ENCODE data around the gene ELAC1.
"Not testable (repeated sequence)": the region's sequence is repeated elsewhere in the genome, so short reads cannot be mapped to it uniquely, and the experiment has no call there.

Gene ELAC1, protein sequence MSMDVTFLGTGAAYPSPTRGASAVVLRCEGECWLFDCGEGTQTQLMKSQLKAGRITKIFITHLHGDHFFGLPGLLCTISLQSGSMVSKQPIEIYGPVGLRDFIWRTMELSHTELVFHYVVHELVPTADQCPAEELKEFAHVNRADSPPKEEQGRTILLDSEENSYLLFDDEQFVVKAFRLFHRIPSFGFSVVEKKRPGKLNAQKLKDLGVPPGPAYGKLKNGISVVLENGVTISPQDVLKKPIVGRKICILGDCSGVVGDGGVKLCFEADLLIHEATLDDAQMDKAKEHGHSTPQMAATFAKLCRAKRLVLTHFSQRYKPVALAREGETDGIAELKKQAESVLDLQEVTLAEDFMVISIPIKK

GRCh38 chr18:50967714-50968661, at the start of gene ELAC1:
Gene ELAC1, plus strand, starts transcription at chr18:50968040. Its CDS starts 6,365 bp downstream, at chr18:50974405.
- DNase-seq: peak; percentile 57

- DNase-seq: no peak
These were observed 49.7 kb upstream of the ELAC1 start for GRCh38 chr18:50918153-50918552.

GRCh38 chr18:50924372-50924771, 43.5 kb upstream of the ELAC1 start:
- DNase-seq: no peak

GRCh38 chr18:50926521-50926920, 41.3 kb upstream of the ELAC1 start:
- DNase-seq: no peak

DNA sequence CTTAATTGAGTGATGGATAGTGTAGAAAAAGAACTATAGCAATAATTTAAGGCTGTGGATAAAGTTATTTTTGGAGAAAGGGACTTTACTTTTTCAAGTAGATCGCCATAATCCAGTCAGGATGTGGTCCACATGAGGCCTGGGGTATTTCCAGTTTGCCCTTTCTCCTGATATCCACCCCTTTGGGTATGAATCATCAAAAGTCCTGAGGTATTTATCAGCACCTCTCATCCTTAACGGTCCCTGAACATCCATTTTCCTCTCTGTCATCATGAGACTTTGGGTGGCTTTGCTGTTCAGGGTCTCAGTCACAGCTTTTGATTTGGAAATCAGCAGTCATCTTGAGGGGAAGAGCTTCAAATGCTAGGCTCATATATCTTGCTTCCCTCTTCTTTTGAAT, 39.3 kb upstream of the ELAC1 start:
- no peak for DNase-seq

DNA sequence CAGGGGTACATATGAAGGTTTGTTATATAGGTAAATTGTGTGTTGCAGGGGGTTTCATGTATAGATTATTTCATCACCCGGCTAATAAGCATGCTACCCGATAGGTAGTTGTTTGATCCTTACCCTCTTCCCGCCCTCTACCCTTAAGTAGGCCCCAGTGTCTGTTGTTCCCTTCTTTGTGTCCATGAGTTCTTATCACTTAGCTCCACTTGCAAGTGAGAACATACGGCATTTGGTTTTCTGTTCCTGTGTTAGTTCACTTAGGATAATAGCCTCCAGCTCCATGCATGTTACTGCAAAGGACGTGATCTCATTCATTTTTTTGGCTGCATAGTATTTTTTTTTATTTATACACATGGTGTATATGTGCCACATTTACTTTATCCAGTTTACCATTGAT, 34.2 kb upstream of the ELAC1 start:
- no peak for DNase-seq

- no peak for DNase-seq
These were observed 33.2 kb upstream of the ELAC1 start for GRCh38 chr18:50934545-50935211.

DNA sequence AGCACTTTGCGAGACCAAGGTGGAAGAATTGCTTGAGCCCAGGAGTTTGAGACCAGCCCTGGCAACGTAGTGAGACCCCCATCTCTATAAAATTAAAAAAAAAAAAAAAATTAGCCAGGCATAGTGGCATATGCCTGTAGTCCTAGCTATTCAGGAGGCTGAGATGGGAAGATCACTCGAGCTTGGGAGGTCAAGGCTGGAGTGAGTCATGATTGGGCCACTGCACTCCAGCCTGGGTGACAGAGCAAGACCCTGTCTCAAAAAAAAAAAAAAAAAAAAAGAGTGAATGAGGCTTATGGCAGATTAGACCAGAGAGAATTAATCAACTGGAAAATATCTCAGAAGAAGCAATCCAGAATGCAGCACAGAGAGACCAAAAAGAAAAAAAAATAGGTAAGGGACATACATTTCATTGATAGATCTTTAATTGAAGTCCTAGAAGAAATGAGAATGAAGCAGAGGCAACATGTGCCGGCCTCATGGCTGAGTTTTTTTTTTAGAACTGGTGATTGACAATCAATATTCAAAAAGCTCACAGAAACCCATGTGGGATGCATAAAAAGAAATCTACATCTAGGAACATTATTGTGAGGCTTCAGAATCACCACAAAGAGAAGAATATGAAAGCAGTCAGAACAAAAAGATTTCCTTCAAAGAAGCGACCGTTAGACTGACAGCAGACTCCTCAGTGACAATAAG, 32.2 kb upstream of the ELAC1 start:
- no peak for DNase-seq

DNA sequence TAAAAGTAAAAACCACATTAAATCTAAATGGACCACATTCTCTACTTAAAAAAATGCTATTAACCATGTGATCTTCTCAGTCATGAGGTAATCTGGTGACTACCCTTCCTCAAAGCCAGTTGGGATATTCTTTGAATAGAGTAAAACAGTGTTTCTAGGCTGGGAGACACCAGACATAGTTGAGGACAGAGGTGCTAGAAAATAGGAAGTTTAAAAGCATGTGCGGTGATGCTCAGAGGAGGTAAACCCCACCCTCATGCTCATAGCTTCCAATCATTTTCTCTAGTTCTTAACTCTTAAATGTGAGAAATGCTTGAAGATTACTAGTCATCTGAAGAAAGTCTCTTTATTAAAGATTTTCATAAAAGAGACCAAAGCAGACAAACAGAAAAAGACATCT, 30.7 kb upstream of the ELAC1 start:
- DNase-seq: no peak

DNA sequence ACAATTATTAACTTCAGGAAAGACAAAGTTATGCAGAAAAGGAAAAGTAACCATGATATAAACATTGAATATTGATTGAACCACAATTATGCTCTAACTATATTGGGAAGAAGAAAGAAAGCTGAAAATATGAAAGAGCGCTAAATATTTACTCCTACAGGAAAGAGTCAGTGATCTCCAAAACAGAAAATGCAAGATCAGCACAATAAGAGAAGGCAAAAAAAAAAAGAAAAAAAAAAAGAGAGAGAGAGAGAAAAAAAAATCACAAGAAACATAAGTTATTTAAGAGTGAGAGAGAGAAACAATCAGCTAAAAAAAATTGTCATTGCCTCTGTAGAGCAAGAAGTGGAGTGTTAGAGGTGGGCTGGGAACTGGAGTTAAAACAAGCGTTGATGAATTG, 28.9 kb upstream of the ELAC1 start:
- no peak for DNase-seq

GRCh38 chr18:50944245-50944932, 23.5 kb upstream of the ELAC1 start:
- DNase-seq: no peak

- not testable (repeated sequence) for DNase-seq
These were observed 21.9 kb upstream of the ELAC1 start for GRCh38 chr18:50945918-50946317.

DNA sequence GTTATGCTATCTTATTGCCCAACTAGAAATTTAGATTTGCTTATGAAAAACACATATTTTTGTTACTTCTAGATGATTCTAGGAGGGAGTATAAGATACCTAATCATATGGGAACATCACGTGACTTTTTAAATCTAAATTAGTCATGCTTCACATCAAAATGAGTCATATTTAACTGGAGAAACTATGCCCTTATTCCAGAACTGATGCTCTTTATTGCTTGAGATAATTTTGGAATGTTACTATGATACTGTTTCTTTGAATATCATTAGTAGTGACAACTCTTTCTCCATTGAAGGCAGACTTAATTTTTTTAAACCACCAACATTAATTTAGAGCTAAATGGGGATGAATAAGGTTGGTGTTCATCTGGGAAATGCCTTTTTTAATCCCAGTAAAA, 19.9 kb upstream of the ELAC1 start:
- DNase-seq: no peak

GRCh38 chr18:50949185-50949584, 18.7 kb upstream of the ELAC1 start:
- no peak for DNase-seq

- no peak for DNase-seq
These were observed 17.2 kb upstream of the ELAC1 start for GRCh38 chr18:50950626-50951025.

DNA sequence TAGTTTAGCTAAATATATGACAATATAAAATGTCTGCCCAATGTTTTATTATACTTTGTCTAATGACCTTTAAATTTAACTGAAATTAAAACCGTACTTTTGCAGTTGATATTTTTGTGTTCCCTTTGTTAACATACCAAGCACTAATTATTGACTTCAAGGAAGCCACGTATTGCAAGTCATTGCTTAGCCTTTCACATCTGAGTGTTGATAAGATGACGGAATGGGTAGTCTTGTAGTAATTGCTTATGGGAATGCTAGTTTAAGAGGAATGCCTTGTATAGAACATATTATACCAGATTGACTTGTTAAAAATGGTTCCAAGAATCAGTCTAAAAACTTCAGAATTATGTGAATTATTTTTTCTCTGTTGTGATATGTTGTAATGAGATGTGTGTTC, 14.0 kb upstream of the ELAC1 start:
- no peak for DNase-seq

DNA sequence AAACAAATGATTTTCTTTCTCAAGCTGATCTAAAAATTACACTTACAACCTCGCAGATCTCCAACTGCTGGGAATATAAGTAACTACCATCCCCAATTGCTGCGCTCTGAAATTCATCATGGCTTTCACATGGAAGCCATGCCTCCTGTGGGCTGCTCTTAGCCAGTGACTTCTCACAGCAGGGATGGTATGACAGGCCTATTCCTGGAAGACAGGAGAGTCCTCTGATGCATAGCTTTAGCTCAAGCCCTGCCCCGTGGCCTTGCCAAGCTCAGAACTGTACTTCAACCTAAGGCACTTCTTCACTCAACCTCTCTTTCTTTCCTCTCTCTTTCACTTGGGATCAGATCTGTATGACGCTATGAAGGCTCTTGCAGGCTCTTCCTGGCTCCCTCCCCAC, 12.6 kb upstream of the ELAC1 start:
- DNase-seq: no peak

GRCh38 chr18:50956116-50956515, 11.7 kb upstream of the ELAC1 start:
- no peak for DNase-seq

DNA sequence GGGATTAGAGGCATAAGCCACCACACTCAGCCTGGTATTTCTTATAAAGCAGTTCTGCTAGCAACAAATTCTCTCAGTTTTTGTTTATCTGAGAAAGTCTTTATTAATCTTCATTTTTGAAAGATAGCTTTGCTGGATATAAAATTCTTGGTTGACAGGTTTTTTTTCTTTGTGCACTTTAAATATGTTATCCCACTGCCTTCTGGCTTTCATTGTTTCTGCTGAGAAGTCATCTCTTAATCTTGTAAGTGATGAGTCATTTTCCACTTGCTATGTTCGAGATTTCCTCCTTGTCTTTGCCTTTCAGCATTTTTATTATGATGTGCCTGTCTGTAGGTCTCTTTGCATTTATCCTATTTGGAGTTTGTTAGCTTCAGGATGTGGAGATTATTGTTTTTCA, 5.9 kb upstream of the ELAC1 start:
- no peak for DNase-seq

DNA sequence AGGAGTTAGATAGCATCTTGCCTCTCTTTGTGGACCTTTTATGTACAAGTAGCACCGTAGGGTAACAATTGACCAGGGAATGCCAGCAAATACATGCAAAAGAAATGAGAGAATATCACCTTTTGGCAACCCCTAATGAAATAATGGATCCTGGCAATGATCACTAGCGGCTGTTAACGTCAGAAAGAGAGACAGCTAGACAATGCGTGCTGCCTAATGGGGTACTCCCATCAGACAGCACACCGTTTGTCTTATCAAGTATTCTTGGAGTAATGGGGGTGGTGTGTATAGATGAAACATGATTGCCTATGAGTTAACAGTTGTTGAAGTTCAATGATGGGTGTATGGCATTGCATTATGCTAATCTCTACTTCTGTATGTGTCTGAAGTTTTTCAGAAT, 1.6 kb downstream of the ELAC1 start:
- DNase-seq: no peak

DNA sequence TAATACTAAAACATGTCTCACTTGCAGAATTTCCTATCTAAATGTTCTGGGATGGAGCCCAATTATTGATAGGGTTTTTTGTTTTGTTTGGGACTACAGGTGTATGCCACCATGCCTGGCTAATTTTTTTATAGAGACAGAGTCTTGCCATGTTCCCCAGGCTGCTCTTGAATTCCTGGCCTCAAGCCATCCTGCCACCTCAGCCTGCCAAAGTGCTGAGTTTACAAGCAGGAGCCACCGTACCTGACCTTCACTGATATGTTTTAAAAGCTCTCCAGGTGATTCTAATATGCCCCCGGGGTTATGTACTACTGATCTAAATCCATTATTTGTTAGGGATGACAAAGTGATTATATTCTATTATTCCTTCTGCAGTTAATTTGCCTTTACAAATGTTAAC, 2.2 kb downstream of the ELAC1 start:
- DNase-seq: peak; percentile 15

DNA sequence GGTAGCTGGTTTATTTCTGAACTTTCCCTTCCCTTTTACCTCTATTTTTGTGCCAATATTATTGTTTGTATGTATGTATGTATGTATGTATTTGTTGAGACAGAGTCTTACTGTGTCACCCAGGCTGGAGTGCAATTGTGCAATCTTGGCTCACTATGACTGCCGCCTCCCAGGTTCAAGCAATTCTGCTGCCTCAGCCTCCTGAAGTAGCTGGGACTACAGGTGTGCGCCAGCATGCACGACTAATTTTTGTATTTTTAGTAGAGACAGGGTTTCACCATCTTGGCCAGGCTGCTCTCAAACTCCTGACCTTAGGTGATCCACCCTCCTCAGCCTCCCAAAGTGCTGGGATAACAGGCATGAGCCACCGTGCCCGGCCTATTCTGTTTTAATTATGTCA, 4.6 kb downstream of the ELAC1 start:
- DNase-seq: not testable (repeated sequence)
